NCI-H446 treated with DMSO at 0.1 percent for 48 hours (cell line): ENCODE data around the gene LIMS2.

ENCODE experiments used
- DNase-seq: peaks from one replicate; lab custom pipeline; 2025; lab: John Stamatoyannopoulos, UW

LIMS2 gene

GRCh38 chr2:127605691-127606263 is 69.6 kb downstream of the LIMS2 start:
- no peak for DNase-seq

DNA sequence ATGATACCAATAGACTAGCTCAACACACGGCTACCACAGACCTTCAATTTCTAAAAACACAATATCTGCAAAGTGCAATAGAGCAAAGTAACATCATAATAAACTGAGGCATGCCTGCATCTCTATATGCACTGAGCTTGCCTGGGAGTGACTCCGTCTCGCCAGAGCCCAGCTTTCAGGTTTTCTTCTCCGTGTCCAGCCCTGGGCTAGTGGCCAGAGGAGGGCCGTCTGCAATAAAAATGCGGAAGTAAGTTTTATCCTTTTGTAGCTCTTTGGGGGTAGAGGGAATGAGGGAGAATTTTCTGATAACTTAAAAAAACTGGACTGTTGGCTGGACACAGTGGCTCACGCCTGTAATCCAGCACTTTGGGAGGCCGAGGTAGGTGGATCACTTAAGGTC is 70.3 kb downstream of the LIMS2 start:
- DNase-seq, result no peak

DNA sequence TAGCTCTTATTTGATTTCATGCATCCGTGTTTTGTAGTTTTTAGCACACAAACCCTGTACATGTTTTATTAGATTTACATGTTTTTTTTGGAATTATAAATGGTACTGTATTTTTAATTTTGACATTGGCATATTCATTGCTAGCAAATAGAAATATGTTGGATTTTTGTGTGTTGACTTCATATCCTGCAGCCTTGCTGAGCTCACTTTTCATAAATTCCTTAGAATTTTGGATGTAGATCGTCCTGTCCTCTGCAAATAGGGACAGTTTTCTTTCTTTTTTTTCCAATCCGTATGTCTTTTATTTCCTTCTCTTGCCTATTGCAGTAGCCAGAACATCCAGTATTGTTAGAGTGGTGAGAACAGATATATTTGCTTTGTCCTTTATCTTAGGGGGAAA is 76.1 kb downstream of the LIMS2 start:
- no peak for DNase-seq

- no peak for DNase-seq
Measured at GRCh38 chr2:127598711-127599110, 76.6 kb downstream of the LIMS2 start.

DNA sequence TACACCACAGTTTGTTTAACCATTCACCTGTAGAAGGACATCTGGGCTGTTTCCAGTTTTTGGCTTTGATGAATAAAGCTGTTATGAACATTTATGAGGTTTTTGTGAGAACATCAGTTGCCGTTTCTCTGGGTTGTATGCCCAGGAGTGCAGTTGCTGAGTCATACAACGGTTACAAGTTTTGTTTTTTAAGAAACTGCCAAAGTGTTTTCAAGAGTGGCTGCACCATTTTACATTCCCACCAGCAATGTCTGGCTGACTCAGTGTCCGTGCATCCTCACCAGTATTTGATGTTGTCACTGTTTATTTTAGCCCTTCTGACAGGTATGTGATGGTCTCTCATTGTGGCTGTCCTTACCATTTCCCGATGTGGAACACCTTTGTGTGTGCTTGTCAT is 77.3 kb downstream of the LIMS2 start:
- DNase-seq, result no peak

- DNase-seq, result no peak
Measured at GRCh38 chr2:127597046-127597983, 78.0 kb downstream of the LIMS2 start.

- DNase-seq, result no peak
Measured at GRCh38 chr2:127596311-127597045, 78.9 kb downstream of the LIMS2 start.

DNA sequence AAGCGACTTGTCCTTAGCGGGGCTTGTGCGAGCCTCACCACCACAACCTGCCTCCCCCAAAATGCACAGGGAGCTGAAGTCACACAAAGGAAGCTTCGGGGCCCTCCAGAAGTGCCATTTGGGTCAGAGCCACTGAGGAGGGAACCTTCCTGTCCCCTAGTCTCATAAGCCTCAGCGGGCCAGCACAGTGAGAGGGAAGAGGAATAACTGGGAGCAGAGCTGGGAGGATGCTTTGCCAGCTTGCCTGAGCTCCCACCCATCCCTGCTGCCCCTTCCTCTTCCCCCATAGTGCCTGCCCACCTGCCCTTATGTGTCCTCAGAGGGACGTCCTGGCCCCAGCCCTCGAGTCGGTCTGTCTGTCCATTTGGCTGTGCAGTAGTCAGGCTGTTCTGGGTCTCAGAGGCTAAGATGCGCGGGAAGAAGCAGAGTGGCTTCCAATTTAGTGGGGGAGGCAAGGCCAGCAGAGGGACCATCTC is 81.2 kb downstream of the LIMS2 start:
- DNase-seq, result no peak

DNA sequence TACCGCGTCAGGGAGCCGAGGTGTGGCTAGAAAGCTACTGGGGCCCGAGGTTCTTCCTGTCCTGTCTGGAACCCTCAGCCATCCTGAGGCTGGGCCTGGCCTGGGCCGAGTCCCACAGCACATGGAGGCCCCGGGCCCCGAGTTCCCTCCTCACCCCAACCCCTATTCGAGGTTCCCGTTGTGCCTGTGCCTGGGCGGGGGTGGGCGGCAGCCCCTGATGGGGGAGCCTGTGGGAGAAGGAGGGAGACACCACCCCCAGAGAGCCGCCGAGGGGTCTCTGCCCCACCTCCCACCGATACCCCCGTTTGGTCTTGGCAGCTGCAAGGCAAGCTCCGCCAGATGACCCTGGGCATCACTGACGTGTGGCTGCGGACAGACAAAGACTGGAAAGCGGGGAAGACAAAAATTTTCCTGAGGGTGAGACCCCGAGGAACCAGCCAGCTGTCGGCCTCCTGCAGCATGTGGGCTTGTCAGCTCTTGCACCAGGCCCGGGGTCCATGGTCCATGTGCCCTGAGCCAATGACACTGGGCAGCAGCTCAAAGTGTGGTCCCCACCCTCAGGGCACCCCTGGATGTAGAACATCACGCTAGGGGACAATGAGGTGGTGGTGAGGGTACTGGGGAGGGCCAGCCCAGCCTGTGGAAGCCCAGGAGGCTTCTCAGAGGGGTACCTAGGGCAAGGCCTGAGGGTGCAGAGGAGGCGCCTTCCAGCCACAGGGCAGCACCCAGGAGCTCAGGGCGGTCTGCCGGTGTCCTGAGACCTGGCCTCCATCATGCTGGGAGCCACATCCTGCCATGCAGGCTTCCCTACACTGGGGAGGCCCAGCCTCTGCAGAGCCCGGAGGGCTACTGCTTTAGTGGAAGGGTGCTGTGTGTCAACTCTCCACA is 81.9 kb downstream of the LIMS2 start:
- DNase-seq, result no peak

- no peak for DNase-seq
Measured at GRCh38 chr2:127592761-127593227, 82.5 kb downstream of the LIMS2 start.

DNA sequence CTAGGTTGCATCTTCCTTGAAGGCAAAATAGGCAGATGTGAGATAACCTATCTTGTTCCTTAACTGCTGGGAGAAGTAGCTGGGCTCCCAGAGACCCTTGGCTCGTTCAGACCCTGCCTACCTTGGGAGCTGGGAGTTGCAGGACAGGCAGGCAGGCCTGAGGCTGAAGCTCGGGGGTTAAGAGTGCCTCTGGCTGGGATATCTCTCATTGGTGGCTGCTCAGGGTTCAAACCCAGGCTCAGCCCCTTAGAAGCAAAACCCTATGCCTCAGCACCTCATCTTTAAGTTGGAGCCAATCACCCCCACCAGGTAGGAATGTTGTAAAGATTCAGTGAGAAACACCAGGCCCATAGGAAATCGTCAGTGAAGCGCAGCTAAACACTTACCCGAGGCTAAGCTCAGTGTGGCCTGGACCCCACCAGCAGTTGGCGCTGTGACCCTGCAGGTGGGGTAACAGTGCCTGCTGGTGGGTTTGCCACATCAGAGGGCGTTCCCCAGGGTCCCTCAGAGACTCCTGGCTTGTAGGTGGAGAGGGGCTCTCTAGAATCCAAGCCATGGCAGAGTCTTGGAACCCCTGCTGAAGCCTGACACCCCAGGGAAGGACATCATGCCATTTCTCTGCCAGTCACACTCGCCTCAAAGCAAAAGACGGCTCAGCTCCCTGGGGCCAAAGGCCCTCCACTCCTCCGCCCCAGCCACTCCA is 84.0 kb downstream of the LIMS2 start:
- DNase-seq, result no peak

- DNase-seq, result no peak
Measured at GRCh38 chr2:127590386-127591190, 84.7 kb downstream of the LIMS2 start.

DNA sequence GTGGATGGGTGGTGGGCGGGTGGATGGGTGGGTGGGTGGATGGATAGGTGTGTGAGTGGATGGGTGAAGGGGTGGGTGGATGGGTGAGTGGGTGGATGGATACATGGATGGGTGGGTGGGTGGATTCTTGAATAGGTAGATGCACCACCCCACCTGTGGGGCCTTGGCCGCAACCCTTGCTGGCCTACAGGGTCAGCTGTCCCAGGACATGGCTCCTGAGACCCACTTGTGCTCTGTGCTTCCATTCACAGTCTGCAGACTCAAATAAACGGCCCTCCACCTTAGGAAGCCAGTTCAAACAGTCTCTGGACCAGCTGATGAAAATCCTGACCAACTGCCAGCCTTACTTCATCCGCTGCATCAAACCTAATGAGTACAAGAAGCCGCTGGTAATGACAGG is 85.5 kb downstream of the LIMS2 start:
- no peak for DNase-seq

DNA sequence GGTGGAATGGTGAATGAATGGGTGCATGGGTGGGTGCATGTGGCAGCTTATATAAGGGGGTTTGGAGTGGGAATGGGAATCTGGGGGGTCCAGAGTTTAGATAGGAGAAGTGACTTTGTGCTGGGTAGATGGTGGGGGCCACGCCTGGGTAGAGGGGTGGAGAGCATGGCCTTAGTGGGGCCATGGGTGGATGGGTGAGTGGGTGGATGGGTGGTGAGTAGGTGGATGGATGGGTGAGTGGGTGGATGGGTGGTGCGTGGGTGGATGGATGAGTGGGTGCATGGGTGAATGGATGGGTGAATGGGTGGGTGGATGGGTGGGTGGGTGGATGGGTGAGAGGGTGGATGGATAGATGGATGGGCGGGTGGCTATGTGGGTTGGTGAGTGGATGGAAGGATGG is 86.0 kb downstream of the LIMS2 start:
- DNase-seq, result no peak
